Activated CD8-positive, alpha-beta memory T cell treated with anti-CD3 and anti-CD28 coated beads, Interleukin-2, amount 50 U/mL, for 1 hour (primary cell): ENCODE results near the gene CELF4.

Experiments used
- DNase-seq: peaks from one replicate; pipeline ENCODE4 v3.0.0-alpha.2; 2020; ENCODE audit errors: extremely low read depth

CELF4 gene

DNA sequence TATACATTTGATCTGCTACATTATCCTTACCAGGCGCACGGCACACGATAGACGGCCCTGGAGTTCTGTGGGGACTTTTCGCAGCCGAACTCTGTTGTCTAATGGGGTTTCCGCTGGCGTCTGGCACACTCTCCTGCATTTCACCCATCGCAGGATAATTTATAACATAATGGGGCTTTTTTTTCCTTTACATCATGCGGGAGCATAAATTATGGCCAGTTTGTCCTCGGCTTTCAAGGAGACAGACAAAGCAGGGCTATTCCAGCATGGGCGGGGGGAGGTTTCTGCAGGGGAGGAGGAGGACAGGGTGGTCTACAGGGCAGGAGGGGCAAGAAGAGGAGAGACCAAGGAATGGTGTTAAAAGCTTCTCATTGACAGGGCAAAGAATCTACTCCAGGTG is 279.8 kb downstream of the CELF4 start:
- DNase-seq, result no peak

DNA sequence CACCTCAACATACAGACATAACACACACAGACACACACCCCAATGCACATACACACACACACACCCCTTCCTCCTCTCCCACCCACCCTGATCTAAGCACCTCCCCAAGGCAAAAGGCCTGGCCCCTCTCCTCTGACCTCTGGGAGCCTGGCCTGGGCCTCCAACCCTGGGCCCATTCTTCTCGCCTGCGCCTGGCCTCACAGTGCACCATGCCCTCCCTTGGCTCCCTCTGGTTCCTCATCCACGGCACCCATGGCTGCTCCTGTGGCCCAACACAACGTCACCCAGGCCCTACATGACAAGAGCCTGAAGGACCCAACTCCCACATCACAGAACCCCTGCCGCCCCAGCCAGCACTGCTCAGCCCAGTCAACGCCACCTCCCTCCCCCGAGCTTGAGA is 281.3 kb downstream of the CELF4 start:
- no peak for DNase-seq

GRCh38 chr18:37282386-37283037 is 283.1 kb downstream of the CELF4 start:
- DNase-seq, result no peak

- no peak for DNase-seq
These were observed 284.8 kb downstream of the CELF4 start for GRCh38 chr18:37280701-37281393.

DNA sequence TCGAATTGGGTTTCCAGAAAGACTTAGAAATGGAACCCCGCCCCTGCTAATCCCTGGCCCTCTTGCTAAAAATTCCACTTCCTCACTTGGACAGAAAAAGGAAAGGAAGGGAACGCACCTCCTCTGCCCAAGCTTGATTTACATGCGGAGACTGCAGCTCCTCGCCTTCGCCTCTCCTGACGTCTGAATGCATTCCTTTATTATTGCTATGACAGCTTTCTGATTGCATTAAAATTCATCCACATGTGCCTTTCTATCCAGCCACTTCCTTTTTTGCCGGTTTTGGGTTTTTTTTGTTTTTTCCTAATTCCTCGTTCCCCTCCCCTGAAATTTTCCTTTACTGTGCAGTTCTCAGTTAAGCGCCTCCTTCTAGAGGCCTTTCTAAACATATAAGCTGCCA is 287.8 kb downstream of the CELF4 start:
- no peak for DNase-seq

DNA sequence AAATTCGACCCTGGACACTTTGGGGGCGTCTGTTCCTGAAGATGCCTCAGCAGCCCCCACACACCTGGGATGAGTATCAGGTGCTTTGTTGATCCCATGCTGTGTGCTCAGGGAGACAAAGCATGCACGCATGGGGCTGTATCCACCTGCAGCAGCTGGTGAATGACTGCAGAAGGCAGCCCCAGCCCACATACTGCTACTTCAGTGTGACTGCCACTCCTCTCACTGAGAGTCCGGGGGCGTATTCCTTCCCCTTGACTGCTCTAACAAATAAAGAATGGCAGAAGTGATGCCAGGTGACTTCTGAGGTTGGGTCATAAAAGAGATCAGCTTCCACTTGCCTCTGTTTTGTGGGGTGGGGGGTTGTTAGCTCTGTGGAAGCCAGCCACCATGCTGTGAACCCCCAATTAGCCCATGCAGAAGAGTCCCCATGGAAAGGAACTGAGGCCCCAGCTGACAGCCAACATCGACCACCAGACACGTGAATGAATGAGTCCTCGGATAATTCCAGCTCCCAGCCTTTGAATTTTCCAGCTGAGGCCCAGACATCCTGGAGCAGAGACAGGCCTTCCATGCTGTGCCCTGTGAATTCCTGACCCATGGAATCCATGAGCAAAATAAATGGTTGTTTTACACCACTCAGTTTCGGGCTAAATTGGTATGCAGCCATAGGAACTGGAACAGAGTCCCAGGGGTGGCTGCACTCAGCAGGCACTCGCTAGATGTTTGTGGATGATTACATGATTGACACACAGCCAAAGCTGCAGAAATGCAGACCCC is 289.3 kb downstream of the CELF4 start:
- no peak for DNase-seq

DNA sequence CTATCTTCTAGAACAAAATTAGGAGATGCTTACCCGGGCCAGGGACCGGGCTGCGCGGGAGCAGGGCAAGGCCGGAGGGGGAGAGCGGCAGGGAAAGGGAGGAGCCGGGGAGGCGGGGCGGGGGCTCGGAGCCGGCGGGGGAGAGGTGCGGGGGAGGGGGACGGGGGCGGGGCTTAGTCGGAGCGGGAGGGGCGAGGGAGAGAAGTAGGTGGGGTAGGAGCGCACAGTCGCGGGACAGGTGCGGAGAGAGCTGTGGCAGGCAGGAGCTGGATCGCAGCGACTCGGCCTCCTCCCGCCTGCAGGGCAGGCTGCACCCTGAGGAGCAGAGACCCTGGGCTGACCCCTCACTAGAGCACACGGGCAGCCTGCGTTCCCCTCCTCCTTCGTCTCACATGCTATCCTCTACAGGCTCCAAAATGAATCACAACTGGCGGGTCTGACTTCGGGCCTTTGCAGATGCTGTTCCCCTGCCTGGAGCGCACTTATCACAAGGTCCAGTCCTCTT is 290.3 kb downstream of the CELF4 start:
- no peak for DNase-seq

GRCh38 chr18:37274309-37275236 is 291.0 kb downstream of the CELF4 start:
- DNase-seq, result no peak

- DNase-seq, result no peak
These were observed 292.8 kb downstream of the CELF4 start for GRCh38 chr18:37272841-37273240.

DNA sequence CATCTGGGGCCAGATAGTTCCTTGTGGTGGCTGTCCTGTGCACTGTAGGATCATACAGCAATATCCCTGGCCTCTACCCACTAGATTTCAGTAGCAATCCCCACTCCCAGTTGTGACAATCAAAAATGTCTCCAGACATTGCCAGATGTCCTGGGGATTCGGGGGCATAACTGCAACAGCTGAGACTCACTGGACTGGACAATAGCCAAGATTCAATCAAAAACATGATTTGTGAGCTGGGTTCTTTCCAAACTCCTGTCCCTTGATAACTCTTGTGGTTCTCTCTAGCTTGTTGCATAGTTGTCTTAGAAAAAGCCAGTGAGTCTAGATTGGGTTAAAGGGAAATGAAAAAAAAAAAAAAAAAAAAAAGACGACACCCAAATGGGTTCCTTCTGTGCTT is 293.4 kb downstream of the CELF4 start:
- no peak for DNase-seq

- DNase-seq, result no peak
These were observed 294.9 kb downstream of the CELF4 start for GRCh38 chr18:37270666-37271052.

DNA sequence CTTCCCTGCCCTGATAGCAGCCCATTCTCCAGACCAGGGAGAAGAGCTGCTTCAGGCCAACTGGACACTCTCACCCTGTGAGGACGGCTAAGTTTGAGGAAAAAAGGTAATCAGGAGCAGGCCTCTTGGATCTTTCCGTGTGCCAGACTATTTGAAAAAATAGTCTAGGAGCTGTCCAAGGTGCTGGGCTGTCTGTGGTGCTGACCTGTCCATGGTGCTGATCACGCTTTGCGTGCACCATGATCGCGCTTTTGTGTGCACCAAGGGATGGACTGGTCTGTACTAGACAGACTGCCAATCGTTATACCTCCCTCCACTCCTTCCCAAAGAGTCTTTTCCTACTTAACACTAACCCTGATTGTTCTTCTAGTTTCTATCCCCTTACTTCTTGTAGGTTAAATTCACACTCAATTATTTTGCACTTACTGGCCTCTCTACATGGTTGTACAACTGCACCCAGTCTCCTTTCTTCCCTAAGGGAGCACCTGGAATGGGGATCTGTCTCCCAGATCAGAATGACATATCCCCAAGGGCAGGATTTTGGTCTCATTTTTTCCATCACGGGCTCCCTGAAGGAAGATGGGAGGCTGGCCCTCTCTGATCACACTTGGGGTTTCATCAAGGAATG is 295.4 kb downstream of the CELF4 start:
- DNase-seq, result no peak

GRCh38 chr18:37266290-37266689 is 299.3 kb downstream of the CELF4 start:
- DNase-seq, result no peak

DNA sequence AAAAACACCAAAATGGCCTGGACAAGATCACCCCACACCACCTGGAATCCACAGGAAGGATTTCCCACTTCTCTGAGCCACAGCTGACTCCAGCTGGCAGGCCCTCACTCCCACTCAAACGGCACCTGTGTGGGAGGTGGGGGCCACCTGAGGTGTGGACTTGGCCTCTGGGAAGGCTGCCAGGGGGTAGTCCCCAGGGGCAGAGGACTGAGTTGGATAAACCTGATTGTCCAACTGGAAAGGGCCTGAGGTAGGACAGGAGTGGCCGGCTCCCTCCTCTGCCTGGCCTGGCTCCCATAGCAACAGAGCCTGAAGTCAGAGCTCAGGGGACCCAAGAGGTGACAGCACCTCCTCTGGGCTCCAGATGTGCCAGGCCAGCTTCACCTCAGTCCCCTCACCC is 300.2 kb downstream of the CELF4 start:
- no peak for DNase-seq

GRCh38 chr18:37264956-37265355 is 300.6 kb downstream of the CELF4 start:
- no peak for DNase-seq

DNA sequence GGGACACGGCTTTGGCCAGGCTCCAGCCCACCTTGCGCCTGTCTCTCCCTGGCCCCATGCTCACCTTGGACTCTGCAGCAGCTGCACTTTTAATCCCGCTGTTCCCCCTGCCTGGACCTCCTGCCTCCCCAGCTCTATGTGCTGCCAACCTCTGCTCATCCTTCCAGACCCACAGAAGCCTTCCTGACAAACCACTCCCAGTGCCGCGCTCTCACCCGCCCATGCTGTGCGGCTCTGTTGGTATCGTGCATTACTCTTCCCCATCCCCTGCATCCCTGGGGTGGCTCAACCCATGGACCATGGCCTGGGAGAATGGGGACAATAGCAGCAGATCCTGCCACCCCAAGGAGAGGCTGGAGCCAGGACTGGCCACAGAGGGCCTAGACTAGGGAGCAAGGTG is 303.6 kb downstream of the CELF4 start:
- DNase-seq, result no peak

GRCh38 chr18:37261246-37261840 is 304.3 kb downstream of the CELF4 start:
- DNase-seq, result no peak

DNA sequence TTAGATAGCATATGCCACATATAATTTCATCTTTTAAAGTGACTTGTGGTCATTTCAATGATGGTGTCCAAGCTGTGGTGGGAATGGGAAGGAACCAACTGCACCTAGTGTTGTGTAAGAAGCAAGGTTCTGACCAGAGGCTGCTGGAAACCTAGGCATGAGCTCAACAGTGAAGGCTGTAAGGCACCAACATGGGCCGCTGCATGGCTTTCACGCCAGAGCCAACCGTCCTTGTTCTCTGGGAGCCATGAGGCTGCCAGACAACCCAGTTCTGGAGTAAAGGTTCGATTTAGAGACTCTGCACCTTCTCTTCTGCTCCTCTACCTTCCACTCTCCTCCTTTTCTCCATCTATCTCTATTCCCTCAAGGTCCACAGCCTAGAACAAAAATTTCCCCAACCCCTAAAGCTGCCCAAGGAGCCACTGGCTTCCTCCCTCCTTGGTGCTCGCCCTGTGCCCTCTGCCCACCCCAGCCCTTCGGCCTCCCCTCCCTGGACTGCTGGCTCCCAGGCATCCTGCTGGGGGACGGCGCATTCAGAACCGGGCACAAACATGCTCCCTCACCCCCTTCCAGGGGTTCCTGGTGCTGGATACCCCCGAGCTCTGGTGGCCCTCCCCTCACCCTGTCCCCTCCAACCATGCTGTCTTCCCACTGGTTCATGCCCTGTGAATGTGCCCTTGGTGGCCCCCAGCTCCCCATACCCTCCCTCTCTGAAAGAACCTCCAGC is 305.1 kb downstream of the CELF4 start:
- no peak for DNase-seq

GRCh38 chr18:37259711-37260110 is 305.9 kb downstream of the CELF4 start:
- no peak for DNase-seq

DNA sequence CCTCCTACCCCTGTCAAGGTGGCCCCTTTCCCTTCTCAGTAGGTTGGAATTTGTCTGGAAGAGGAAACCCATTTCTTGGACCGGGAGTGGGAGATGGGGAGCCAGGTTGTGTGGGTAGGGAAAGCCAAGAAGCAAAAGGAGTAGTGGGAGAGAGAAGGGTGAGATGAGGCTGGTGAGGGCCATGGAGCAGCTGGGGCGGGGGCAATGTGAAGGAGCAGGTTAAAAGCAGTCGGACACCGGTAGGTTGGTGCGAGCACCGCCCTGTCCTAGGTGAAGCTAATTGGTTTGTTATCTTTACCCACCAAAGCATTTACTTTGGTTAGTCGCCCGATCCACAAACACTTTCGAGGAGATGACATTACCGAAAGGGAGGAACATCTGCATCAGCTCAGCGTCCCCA is 306.8 kb downstream of the CELF4 start:
- DNase-seq, result no peak
